Stimulated activated naive CD8-positive, alpha-beta T cell treated with anti-CD3 and anti-CD28 coated beads, Interleukin-15, Interleukin-2, amounts not matched to agents 100 ng/mL and 50 ng/mL, for 24 hours (primary cell): ENCODE measurements around the gene MCOLN2.
A peak's percentile ranks its signal among the peaks of the same experiment; 100 is the strongest.
"Not testable (repeated sequence)": the region's sequence is repeated elsewhere in the genome, so short reads cannot be mapped to it uniquely, and the experiment has no call there.

Experiments
- H3K27ac Mint-ChIP-seq: one replicate; pipeline ENCODE4 v1.8.0; 2021; ENCODE audit warnings: mild to moderate bottlenecking, mixed read lengths
- H3K27me3 Mint-ChIP-seq: one replicate; pipeline ENCODE4 v1.8.0; 2021; ENCODE audit warnings: mixed read lengths
- H3K36me3 Mint-ChIP-seq: one replicate; pipeline ENCODE4 v1.8.0; 2021; ENCODE audit warnings: low read depth, mixed read lengths
- H3K4me1 Mint-ChIP-seq: one replicate; pipeline ENCODE4 v1.8.0; 2021; ENCODE audit warnings: low read depth, mixed read lengths
- H3K4me3 Mint-ChIP-seq: one replicate; pipeline ENCODE4 v1.8.0; 2021; ENCODE audit warnings: mild to moderate bottlenecking, mixed read lengths
- H3K9me3 Mint-ChIP-seq: one replicate; pipeline ENCODE4 v1.8.0; 2021; ENCODE audit warnings: mixed read lengths

MCOLN2 gene

GRCh38 chr1:84996846-84997666, at the start of gene MCOLN2:
TSS of gene MCOLN2 (minus strand) at chr1:84997113. CDS start at chr1:84996872, 241 bp downstream.
- Mint-ChIP-seq H3K36me3 (peaks cover 33% of the 10 kb centered on the region), H3K9me3 (no peaks in the 10 kb centered on the region), H3K27me3 (peaks cover 36% of the 10 kb centered on the region), H3K27ac (peak within 1 kb of the TSS; percentile 79), H3K4me3 (peak within 1 kb of the TSS; percentile 90), H3K4me1 (peaks cover 61% of the 10 kb centered on the region)

GRCh38 chr1:85042413-85042812, 45.5 kb upstream of the MCOLN2 start:
- Mint-ChIP-seq H3K4me3 (no peak overlapping the region), H3K27ac (no peak overlapping the region), H3K27me3 (peaks cover 50% of the 10 kb centered on the region), H3K36me3 (no peaks in the 10 kb centered on the region), H3K4me1 (no peaks in the 10 kb centered on the region), H3K9me3 (no peaks in the 10 kb centered on the region)

- H3K4me1 Mint-ChIP-seq = no peaks in the 10 kb centered on the region
- peaks cover 44% of the 10 kb centered on the region for H3K27me3 Mint-ChIP-seq
- H3K27ac Mint-ChIP-seq = no peak overlapping the region
- H3K36me3 Mint-ChIP-seq = no peaks in the 10 kb centered on the region
- no peak overlapping the region for H3K4me3 Mint-ChIP-seq
- H3K9me3 Mint-ChIP-seq = no peaks in the 10 kb centered on the region
These were observed 44.9 kb upstream of the MCOLN2 start for GRCh38 chr1:85041793-85042192.

- Mint-ChIP-seq H3K27me3 (no peaks in the 10 kb centered on the region), H3K9me3 (no peaks in the 10 kb centered on the region), H3K36me3 (no peaks in the 10 kb centered on the region), H3K27ac (no peak overlapping the region), H3K4me3 (no peak overlapping the region), H3K4me1 (no peaks in the 10 kb centered on the region)
These were observed 36.3 kb upstream of the MCOLN2 start for GRCh38 chr1:85033221-85033620.

GRCh38 chr1:85030536-85030935, 33.6 kb upstream of the MCOLN2 start:
- Mint-ChIP-seq H3K4me1 (peaks cover 15% of the 10 kb centered on the region), H3K27ac (no peak overlapping the region), H3K9me3 (no peaks in the 10 kb centered on the region), H3K36me3 (no peaks in the 10 kb centered on the region), H3K27me3 (no peaks in the 10 kb centered on the region), H3K4me3 (no peak overlapping the region)

- Mint-ChIP-seq H3K4me3 (no peak overlapping the region), H3K9me3 (no peaks in the 10 kb centered on the region), H3K27ac (no peak overlapping the region), H3K4me1 (peaks cover 15% of the 10 kb centered on the region), H3K36me3 (no peaks in the 10 kb centered on the region), H3K27me3 (no peaks in the 10 kb centered on the region)
These were observed 31.2 kb upstream of the MCOLN2 start for GRCh38 chr1:85028151-85028550.

GRCh38 chr1:85027242-85027983, 30.5 kb upstream of the MCOLN2 start:
- H3K27ac Mint-ChIP-seq = peak overlapping the region; percentile 27
- H3K9me3 Mint-ChIP-seq = no peaks in the 10 kb centered on the region
- peaks cover 15% of the 10 kb centered on the region for H3K4me1 Mint-ChIP-seq
- H3K27me3 Mint-ChIP-seq = no peaks in the 10 kb centered on the region
- no peak overlapping the region for H3K4me3 Mint-ChIP-seq
- no peaks in the 10 kb centered on the region for H3K36me3 Mint-ChIP-seq

GRCh38 chr1:85025940-85026339, 29.0 kb upstream of the MCOLN2 start:
- Mint-ChIP-seq H3K4me3 (no peak overlapping the region), H3K27ac (no peak overlapping the region), H3K9me3 (no peaks in the 10 kb centered on the region), H3K27me3 (peaks cover 2% of the 10 kb centered on the region), H3K36me3 (no peaks in the 10 kb centered on the region), H3K4me1 (peaks cover 15% of the 10 kb centered on the region)

- H3K27me3 Mint-ChIP-seq = peaks cover 2% of the 10 kb centered on the region
- no peak overlapping the region for H3K27ac Mint-ChIP-seq
- H3K36me3 Mint-ChIP-seq = no peaks in the 10 kb centered on the region
- H3K4me3 Mint-ChIP-seq = no peak overlapping the region
- no peaks in the 10 kb centered on the region for H3K9me3 Mint-ChIP-seq
- peaks cover 15% of the 10 kb centered on the region for H3K4me1 Mint-ChIP-seq
These were observed 27.8 kb upstream of the MCOLN2 start for GRCh38 chr1:85024736-85025135.

GRCh38 chr1:85022700-85023099, 25.8 kb upstream of the MCOLN2 start:
- peaks cover 2% of the 10 kb centered on the region for H3K27me3 Mint-ChIP-seq
- H3K4me3 Mint-ChIP-seq = no peak overlapping the region
- H3K27ac Mint-ChIP-seq = no peak overlapping the region
- H3K36me3 Mint-ChIP-seq = no peaks in the 10 kb centered on the region
- no peaks in the 10 kb centered on the region for H3K9me3 Mint-ChIP-seq
- H3K4me1 Mint-ChIP-seq = peaks cover 10% of the 10 kb centered on the region

GRCh38 chr1:85019994-85020393, 23.1 kb upstream of the MCOLN2 start:
- Mint-ChIP-seq H3K4me1 (no peaks in the 10 kb centered on the region), H3K4me3 (no peak overlapping the region), H3K36me3 (peaks cover 3% of the 10 kb centered on the region), H3K27me3 (peaks cover 2% of the 10 kb centered on the region), H3K27ac (no peak overlapping the region), H3K9me3 (no peaks in the 10 kb centered on the region)

- Mint-ChIP-seq H3K27me3 (peaks cover 10% of the 10 kb centered on the region), H3K4me3 (no peak overlapping the region), H3K4me1 (no peaks in the 10 kb centered on the region), H3K36me3 (peaks cover 3% of the 10 kb centered on the region), H3K27ac (no peak overlapping the region), H3K9me3 (peaks cover 1% of the 10 kb centered on the region)
These were observed 18.9 kb upstream of the MCOLN2 start for GRCh38 chr1:85015826-85016225.

- H3K36me3 Mint-ChIP-seq = peaks cover 18% of the 10 kb centered on the region
- not testable (repeated sequence) for H3K4me1 Mint-ChIP-seq, H3K27ac Mint-ChIP-seq, H3K4me3 Mint-ChIP-seq
- H3K27me3 Mint-ChIP-seq = peaks cover 25% of the 10 kb centered on the region
- peaks cover 31% of the 10 kb centered on the region for H3K9me3 Mint-ChIP-seq
These were observed 8.7 kb upstream of the MCOLN2 start for GRCh38 chr1:85005641-85006040.

- H3K4me1 Mint-ChIP-seq = peaks cover 33% of the 10 kb centered on the region
- peaks cover 15% of the 10 kb centered on the region for H3K36me3 Mint-ChIP-seq
- H3K4me3 Mint-ChIP-seq = no peak overlapping the region
- H3K27me3 Mint-ChIP-seq = peaks cover 34% of the 10 kb centered on the region
- H3K27ac Mint-ChIP-seq = no peak overlapping the region
- peaks cover 19% of the 10 kb centered on the region for H3K9me3 Mint-ChIP-seq
These were observed 4.8 kb upstream of the MCOLN2 start for GRCh38 chr1:85001742-85002141.

- Mint-ChIP-seq H3K4me1 (peaks cover 48% of the 10 kb centered on the region), H3K27me3 (peaks cover 34% of the 10 kb centered on the region), H3K36me3 (peaks cover 24% of the 10 kb centered on the region)
These were observed 1.8 kb upstream of the MCOLN2 start for GRCh38 chr1:84998642-84999280.

More at GRCh38 chr1:84998642-84999280, 1.8 kb upstream of the MCOLN2 start:
- Mint-ChIP-seq H3K9me3 (peaks cover 4% of the 10 kb centered on the region), H3K4me3 (peak overlapping the region; percentile 90), H3K27ac (no peak overlapping the region)
